Parathyroid adenoma (tissue), 2 donors: Measurements from ENCODE around the gene TNFRSF13B.
"Not testable (repeated sequence)": the region's sequence is repeated elsewhere in the genome, so short reads cannot be mapped to it uniquely, and the experiment has no call there.

Experiments used
- H2AFZ ChIP-seq: fragments of 300-600 bp; sonication (generic); one replicate; pipeline ENCODE4 v1.7.0; 2017; ENCODE audit warnings: antibody characterized with exemption, mild to moderate bottlenecking
- H3K27ac ChIP-seq: fragments of 300-600 bp; sonication (generic); one replicate; pipeline ENCODE4 v1.7.0; 2017
- H3K27me3 ChIP-seq: fragments of 300-600 bp; sonication (generic); one replicate; pipeline ENCODE4 v1.7.0; 2017; ENCODE audit warnings: low read length; ENCODE audit not compliant: control insufficient read depth, insufficient read depth
- H3K36me3 ChIP-seq: fragments of 300-600 bp; sonication (generic); one replicate; pipeline ENCODE4 v1.7.0; 2017; ENCODE audit warnings: low read length; ENCODE audit not compliant: control insufficient read depth, insufficient read depth
- H3K4me1 ChIP-seq: fragments of 300-600 bp; sonication (generic); one replicate; pipeline ENCODE4 v1.7.0; 2017; ENCODE audit warnings: control low read depth
- H3K4me2 ChIP-seq: fragments of 300-600 bp; sonication (generic); one replicate; pipeline ENCODE4 v1.7.0; 2017; ENCODE audit warnings: low read length
- H3K4me3 ChIP-seq: fragments of 300-600 bp; sonication (generic); one replicate; pipeline ENCODE4 v1.7.0; 2017; ENCODE audit warnings: low read depth, low read length
- H3K79me2 ChIP-seq: fragments of 300-600 bp; sonication (generic); one replicate; pipeline ENCODE4 v1.7.0; 2017; ENCODE audit warnings: control low read depth
- H3K9ac ChIP-seq: fragments of 300-600 bp; sonication (generic); one replicate; pipeline ENCODE4 v1.7.0; 2017; ENCODE audit warnings: mild to moderate bottlenecking
- H3K9me3 ChIP-seq: fragments of 300-600 bp; sonication (generic); one replicate; pipeline ENCODE4 v1.7.0; 2017; ENCODE audit warnings: low read length; ENCODE audit not compliant: control insufficient read depth
- TF ChIP-seq, protein P1 (sequence below): fragments of 300-600 bp; sonication (generic); IDR thresholded peaks from one replicate; pipeline ENCODE4 v1.7.0; 2017; ENCODE audit warnings: antibody characterized with exemption, mild to moderate bottlenecking
- donor health status: primary hyperparathyroidism.

Gene TNFRSF13B

DNA sequence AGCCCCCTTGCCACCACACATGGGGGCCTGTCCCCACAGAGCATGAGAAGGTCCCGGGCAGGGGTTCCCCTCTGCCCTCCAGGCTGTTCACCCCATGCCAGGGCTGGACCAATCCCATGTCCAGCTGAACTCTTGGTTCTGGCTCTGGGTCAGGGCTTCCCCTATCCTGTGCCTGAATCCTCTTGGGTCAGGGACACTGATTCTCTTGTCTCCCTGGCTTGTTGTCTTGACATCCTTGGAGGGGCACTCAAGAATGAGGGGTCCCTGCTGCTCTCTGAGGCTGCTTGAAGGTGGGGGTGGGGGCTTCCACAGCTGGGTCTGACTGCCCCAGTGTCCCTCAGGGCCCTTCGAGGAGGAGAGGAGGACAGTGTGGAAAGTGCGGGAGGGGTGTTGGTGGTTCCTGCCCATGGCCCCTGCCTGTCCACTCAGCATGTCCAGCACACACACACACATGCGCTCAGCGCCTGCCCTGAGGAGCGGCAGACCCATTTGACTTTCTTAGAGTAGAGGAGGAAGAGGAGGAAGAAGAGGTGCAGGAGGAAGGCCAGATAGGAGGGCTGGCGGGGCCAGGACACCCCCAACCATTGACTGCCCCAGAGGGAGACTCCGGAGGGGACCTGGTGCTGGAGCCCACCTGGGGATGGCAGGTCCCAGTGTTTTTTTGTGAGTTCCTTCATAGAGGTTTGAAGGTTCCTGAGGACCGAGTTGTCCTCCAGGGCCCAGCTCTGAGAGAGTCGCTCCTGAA lies 47.0 kb downstream of the TNFRSF13B start:
- no peak overlapping the region for H3K27ac ChIP-seq
- TF ChIP-seq, protein P1, sequence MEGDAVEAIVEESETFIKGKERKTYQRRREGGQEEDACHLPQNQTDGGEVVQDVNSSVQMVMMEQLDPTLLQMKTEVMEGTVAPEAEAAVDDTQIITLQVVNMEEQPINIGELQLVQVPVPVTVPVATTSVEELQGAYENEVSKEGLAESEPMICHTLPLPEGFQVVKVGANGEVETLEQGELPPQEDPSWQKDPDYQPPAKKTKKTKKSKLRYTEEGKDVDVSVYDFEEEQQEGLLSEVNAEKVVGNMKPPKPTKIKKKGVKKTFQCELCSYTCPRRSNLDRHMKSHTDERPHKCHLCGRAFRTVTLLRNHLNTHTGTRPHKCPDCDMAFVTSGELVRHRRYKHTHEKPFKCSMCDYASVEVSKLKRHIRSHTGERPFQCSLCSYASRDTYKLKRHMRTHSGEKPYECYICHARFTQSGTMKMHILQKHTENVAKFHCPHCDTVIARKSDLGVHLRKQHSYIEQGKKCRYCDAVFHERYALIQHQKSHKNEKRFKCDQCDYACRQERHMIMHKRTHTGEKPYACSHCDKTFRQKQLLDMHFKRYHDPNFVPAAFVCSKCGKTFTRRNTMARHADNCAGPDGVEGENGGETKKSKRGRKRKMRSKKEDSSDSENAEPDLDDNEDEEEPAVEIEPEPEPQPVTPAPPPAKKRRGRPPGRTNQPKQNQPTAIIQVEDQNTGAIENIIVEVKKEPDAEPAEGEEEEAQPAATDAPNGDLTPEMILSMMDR, result no peak
- no peaks in the 10 kb centered on the region for H3K79me2 ChIP-seq
- no peak overlapping the region for H3K4me3 ChIP-seq
- H3K36me3 ChIP-seq, result no peaks in the 10 kb centered on the region
- H3K27me3 ChIP-seq, result no peaks in the 10 kb centered on the region
- no peak overlapping the region for H2AFZ ChIP-seq
- H3K4me2 ChIP-seq, result no peak overlapping the region
- no peaks in the 10 kb centered on the region for H3K4me1 ChIP-seq
- H3K9ac ChIP-seq, result no peak overlapping the region
- H3K9me3 ChIP-seq, result no peaks in the 10 kb centered on the region

DNA sequence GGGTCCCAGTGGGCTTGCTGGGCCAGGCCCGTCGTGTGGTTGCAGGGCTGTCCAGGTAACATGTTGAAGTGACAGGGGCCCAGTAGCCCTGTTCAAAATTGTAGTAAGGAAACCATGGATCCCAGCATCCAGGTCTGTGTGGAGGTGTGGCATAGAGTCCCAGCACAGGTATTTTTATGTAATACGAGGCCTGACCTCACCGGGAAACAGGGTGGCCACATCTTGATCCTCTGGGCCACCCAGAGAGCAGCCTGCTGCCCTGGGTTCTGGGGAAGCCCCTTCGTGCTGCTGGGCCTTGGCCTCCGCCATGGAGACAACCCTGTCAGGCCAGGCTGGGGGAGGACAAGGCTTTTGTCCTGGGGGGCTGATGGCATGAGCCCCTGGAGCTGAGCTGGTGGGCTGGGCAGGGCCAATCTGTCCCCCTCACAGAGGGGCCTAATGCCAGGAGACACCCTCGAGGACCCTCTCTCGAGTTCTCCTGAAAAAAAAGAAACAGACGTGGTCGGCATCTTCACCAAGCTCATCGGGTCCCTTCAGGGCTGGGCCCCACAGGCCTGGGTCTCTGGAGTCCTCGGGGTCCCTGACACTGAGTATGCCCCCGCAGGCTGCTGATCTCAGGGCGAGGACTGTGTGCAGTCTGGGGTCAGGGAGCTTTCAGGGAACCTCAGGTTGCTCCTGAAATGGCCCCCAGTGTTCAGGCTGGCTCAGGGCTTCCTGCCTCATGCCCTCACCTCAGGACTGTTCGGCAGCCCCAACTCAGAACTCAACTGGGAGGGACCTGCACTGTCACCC lies 47.8 kb downstream of the TNFRSF13B start:
- no peaks in the 10 kb centered on the region for H3K36me3 ChIP-seq
- H3K4me3 ChIP-seq, result no peak overlapping the region
- H3K9me3 ChIP-seq, result no peaks in the 10 kb centered on the region
- no peaks in the 10 kb centered on the region for H3K27me3 ChIP-seq
- no peak overlapping the region for H3K4me2 ChIP-seq
- no peaks in the 10 kb centered on the region for H3K4me1 ChIP-seq
- no peak overlapping the region for H3K27ac ChIP-seq
- no peak overlapping the region for H3K9ac ChIP-seq
- no peaks in the 10 kb centered on the region for H3K79me2 ChIP-seq
- H2AFZ ChIP-seq, result no peak overlapping the region
- TF ChIP-seq, protein P1, result no peak

DNA sequence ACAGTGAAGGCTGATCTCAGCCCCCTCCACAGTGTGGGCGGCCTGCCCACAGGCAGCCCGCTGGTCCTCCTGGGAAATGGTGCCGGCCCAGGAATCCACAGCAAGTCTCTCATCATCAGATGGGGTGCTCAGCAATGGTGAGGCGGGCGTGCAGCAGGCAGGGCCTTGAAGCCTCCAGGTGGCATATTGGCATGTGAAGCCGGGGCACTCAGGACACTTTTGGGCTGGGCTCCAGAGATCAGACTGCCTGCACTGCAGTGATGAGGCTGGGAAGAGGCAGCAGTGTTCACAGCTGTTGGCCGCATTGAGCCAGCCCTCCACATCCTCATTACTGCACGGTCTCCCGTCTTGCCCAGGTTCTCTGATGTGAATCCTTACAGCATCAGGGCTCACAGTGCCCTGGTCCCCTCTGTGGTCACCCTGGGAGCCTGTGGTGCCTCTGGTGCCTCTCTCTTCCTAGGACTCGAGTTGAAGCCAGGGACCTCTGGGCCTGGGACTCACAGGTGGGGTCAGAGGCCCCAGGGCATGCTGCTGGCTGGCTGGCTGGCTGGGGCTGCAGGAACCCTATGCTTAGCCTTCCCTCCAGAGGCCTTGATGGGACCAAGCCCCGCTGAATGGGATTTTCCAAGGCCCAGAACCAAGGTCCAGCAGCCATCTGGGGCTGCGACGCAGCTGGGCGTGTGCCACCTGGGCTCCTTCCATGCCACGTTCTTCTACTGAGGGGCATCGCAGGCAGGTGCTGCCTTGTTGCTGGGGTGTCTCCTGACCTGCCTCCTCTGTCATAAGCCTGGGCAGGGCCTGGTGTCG lies 48.6 kb downstream of the TNFRSF13B start:
- TF ChIP-seq, protein P1, result no peak
- no peaks in the 10 kb centered on the region for H3K4me1 ChIP-seq
- no peak overlapping the region for H2AFZ ChIP-seq
- H3K9me3 ChIP-seq, result no peaks in the 10 kb centered on the region
- no peak overlapping the region for H3K4me3 ChIP-seq
- no peak overlapping the region for H3K27ac ChIP-seq
- H3K9ac ChIP-seq, result no peak overlapping the region
- H3K27me3 ChIP-seq, result no peaks in the 10 kb centered on the region
- H3K36me3 ChIP-seq, result no peaks in the 10 kb centered on the region
- no peaks in the 10 kb centered on the region for H3K79me2 ChIP-seq
- H3K4me2 ChIP-seq, result no peak overlapping the region

DNA sequence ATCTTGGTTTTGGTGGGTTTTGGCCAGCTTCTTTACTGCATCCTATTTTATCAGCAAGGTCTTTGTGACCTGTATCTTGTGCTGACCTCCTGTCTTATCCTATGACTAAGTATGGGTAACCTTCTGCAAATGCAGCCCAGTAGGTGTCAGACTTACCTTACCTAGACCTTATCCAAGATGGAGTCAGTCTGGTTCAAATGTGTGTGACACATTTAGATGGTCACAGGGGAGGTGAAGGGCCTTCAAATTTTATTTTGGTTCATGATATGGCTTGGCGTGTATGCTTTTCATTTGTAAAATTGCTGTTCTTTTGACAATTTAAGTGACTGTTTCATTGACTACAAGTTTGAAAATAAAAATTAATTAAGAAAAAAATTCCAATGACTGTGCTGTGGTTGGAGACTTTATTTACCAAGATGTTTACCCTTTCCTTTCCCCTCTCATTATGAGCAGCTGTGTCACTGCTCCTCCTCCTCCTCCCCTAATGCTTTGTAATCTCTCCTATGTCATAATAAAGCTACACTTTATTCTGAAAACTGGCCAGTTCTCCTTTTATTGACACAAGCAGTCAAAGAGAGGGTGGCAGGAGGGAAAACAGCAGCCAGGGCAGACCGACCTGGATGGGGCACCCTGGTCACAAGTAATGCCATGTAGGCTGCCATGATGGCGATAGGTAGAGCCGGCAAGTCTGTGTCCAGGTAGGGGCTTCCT lies 49.4 kb downstream of the TNFRSF13B start:
- H3K4me1 ChIP-seq, result no peaks in the 10 kb centered on the region
- H3K79me2 ChIP-seq, result no peaks in the 10 kb centered on the region
- H3K4me3 ChIP-seq, result no peak overlapping the region
- no peaks in the 10 kb centered on the region for H3K9me3 ChIP-seq
- H3K36me3 ChIP-seq, result no peaks in the 10 kb centered on the region
- H3K27ac ChIP-seq, result no peak overlapping the region
- H3K27me3 ChIP-seq, result no peaks in the 10 kb centered on the region
- H3K9ac ChIP-seq, result no peak overlapping the region
- no peak overlapping the region for H3K4me2 ChIP-seq
- TF ChIP-seq, protein P1, result no peak
- H2AFZ ChIP-seq, result no peak overlapping the region

DNA sequence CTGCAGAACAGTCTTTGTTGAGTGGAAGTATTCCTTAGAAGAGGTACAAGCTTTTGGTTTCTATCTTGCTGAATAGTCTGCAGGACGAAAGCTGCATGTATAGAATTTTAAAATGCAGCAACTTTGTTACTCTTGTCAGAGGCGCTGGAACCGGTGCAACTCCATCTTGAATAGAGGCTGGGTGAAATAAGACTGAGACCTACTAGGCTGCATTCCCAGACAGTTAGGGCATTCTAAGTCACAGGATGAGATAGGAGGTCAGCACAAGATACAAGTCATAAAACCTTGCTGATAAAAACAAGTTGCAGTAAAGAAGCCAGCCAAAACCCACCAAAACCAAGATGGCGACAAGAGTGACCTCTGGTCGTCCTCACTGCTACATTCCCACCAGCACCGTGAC lies 50.5 kb downstream of the TNFRSF13B start:
- H3K9me3 ChIP-seq, H3K4me1 ChIP-seq, H3K27ac ChIP-seq, H3K36me3 ChIP-seq, H3K9ac ChIP-seq, H2AFZ ChIP-seq, H3K4me3 ChIP-seq, H3K4me2 ChIP-seq, H3K27me3 ChIP-seq, H3K79me2 ChIP-seq: not testable (repeated sequence)
